Tibial nerve (tissue), 4 donors: ENCODE data around the gene MRPL20. TPM values are rescaled to one million over a fixed set of nuclear protein-coding genes. Genes with fewer than 3 reads are reported as not detected.
"Not testable (repeated sequence)": the region's sequence is repeated elsewhere in the genome, so short reads cannot be mapped to it uniquely, and the experiment has no call there.

Source experiments
- DNase-seq, 2 donors: peaks; one replicate each; pipeline ENCODE4 v3.0.0-alpha.2; 2019; ENCODE audit warnings: low spot score in 2 of 2
- H3K27ac ChIP-seq, 4 donors: fragments of 200-600 bp; sonication (generic) in 3 of 4; one replicate each; pipeline ENCODE4 v1.5.1; 2017 to 2019; ENCODE audit warnings: mild to moderate bottlenecking in 1 of 4
- H3K27me3 ChIP-seq, 2 donors: fragments of 200-600 bp; sonication (generic) in 1 of 2; one replicate each; pipeline versions ENCODE4 v1.5.1 to v1.6.0; 2017 to 2019
- H3K36me3 ChIP-seq, 3 donors: fragments of 200-600 bp; sonication (generic); one replicate each; pipeline ENCODE4 v1.5.1; 2018 to 2019
- H3K4me1 ChIP-seq, 4 donors: fragments of 200-600 bp; sonication (generic) in 3 of 4; one replicate each; pipeline ENCODE4 v1.5.1; 2017 to 2019
- H3K4me3 ChIP-seq, 4 donors: fragments of 200-600 bp; sonication (generic) in 3 of 4; one replicate each; pipeline ENCODE4 v1.5.1; 2017 to 2019; ENCODE audit warnings: mild to moderate bottlenecking in 1 of 4, moderate library complexity in 1 of 4
- H3K9me3 ChIP-seq, 4 donors: fragments of 200-600 bp; sonication (generic) in 3 of 4; one replicate each; pipeline ENCODE4 v1.5.1; 2017 to 2019
- EP300 ChIP-seq, 2 donors: sonication (generic); formaldehyde crosslinking; IDR thresholded peaks; one replicate each; pipeline ENCODE4 v1.6.1; 2017; ENCODE audit warnings: antibody characterized with exemption in 2 of 2, mild to moderate bottlenecking in 1 of 2
- POLR2A ChIP-seq, 2 donors: fragments of 450-650 bp; IDR thresholded peaks; one replicate each; pipeline ENCODE4 v1.6.1; 2017; ENCODE audit warnings: antibody characterized with exemption in 2 of 2, mild to moderate bottlenecking in 2 of 2, moderate library complexity in 2 of 2
- WGBS, 2 donors: methylation state at CpG; one replicate each; pipeline ENCODE4 v1.1.5; 2018; 5-methylcytosine and 5-hydroxymethylcytosine counted together
- total RNA-seq, 4 donors: library from RNA; depleted of rRNA; stranded (reverse); fragments of >200 nt; gene quantifications; one replicate each; pipeline ENCODE4 v1.1.0, GENCODE V29; 2016
- TF ChIP-seq, protein P1 (sequence below), 5 experiments: fragments of 200-600 bp in 3 of 5; fragments of 450-650 bp in 2 of 5; sonication (generic) in 3 of 5; IDR thresholded peaks; one replicate each; pipeline ENCODE4 v1.5.1; 2016 to 2019; ENCODE audit warnings: antibody characterized with exemption in 5 of 5, mild to moderate bottlenecking in 3 of 5, moderate library complexity in 2 of 5

MRPL20 gene
- total RNA-seq, 4 donors from 2014 or later: 84.9 to 165 (median 139) TPM

DNA sequence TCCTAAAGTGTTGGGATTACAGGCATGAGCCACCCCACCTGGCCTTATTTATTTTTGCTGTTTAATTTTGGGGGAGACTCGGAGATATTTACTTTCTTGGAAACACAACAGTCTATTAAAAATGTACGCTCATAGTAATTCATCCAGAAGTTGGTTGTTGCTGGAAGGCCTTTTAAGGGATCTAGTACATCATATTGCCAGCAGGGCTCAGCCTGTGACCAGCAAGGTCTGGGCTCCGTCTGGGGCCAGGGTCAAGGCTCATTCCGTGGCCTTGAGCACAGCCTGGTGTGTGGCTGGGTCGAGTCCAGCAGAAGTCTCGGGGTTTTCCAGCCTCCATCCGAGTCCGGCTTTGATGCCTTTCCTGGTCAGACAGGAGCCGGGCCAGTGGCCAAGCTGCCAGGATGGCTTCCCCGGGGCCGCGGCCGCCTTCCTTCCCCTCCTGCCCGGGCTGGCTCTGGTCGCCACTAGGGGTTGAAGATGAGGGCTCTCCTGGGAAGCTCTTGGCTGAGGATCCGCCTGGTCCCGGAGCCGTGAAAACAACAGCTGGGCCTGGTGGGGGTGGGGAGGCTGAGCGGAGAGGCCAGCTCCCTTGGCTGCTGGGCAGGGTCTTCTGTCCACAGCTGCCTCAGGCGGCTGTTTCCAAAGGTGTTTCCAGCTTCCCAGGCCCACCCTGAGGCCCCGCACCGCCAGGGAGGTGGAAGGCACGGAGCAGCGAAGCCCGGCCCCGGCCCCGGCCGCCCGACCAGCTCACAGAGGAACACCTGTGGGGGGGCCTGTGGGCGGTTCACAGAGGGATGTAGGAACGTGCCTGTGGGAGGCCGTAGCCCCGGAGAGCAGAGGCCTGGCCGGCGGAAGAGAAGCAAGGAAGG lies 23.3 kb upstream of the MRPL20 start:
- 8 to 14% methylated on average over 18 to 24 of the region's 35 CpGs for WGBS, 2 donors
- peak overlapping the region; percentile 49 to 99 (median 86) for H3K27ac ChIP-seq

DNA sequence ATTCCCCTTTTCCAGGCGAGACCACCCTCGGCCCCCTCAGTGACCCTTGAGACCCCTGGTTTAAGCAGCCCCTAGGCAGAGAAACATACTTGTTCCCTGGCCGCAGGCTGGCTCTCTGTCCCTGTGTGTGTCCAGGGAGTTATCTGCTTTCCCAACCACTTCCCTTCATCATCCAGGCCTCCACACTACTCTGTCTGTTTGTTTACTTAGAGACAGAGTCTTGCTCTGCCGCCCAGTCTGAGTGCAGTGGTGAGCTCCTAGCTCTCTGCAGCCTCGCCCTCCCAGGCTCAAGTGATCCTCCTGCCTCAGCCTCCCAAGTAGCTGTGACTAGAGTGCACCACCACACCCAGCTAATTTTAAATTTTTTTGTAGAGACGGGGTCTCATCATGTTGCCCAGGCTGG lies 22.6 kb upstream of the MRPL20 start:
- no peak overlapping the region for H3K4me3 ChIP-seq
- H3K9me3 ChIP-seq: no peaks in the 10 kb centered on the region
- H3K4me1 ChIP-seq: peaks cover 10 to 89% (median 66%) of the 10 kb centered on the region in 4 donors
- WGBS, 2 donors: 49 to 54% methylated on average over 6 of the region's 6 CpGs
- H3K36me3 ChIP-seq: no peaks in the 10 kb centered on the region
- H3K27me3 ChIP-seq: peaks cover 0 to 7% of the 10 kb centered on the region in 2 donors
- no peak for DNase-seq
- TF ChIP-seq POLR2A (IDR thresholded peaks at IDR 0.05): no peak
- TF ChIP-seq, protein P1, sequence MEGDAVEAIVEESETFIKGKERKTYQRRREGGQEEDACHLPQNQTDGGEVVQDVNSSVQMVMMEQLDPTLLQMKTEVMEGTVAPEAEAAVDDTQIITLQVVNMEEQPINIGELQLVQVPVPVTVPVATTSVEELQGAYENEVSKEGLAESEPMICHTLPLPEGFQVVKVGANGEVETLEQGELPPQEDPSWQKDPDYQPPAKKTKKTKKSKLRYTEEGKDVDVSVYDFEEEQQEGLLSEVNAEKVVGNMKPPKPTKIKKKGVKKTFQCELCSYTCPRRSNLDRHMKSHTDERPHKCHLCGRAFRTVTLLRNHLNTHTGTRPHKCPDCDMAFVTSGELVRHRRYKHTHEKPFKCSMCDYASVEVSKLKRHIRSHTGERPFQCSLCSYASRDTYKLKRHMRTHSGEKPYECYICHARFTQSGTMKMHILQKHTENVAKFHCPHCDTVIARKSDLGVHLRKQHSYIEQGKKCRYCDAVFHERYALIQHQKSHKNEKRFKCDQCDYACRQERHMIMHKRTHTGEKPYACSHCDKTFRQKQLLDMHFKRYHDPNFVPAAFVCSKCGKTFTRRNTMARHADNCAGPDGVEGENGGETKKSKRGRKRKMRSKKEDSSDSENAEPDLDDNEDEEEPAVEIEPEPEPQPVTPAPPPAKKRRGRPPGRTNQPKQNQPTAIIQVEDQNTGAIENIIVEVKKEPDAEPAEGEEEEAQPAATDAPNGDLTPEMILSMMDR (IDR thresholded peaks at IDR 0.05): no peak
- TF ChIP-seq EP300 (IDR thresholded peaks at IDR 0.05): no peak
- H3K27ac ChIP-seq: peak overlapping the region; percentile 49 to 99 (median 86)

More for the DNA sequence above, 23.3 kb upstream of the MRPL20 start:
- H3K36me3 ChIP-seq: no peaks in the 10 kb centered on the region
- H3K4me3 ChIP-seq: peak overlapping the region in 2 of 4 donors; percentile 3 to 18
- TF ChIP-seq POLR2A (IDR thresholded peaks at IDR 0.05) (no peak), EP300 (IDR thresholded peaks at IDR 0.05) (peak in 1 of 2 donors; percentile 72)
- TF ChIP-seq, protein P1 (IDR thresholded peaks at IDR 0.05): peak in 2 of 5 experiments; percentile 41 to 61
- peaks cover 0 to 7% of the 10 kb centered on the region in 2 donors for H3K27me3 ChIP-seq
- H3K9me3 ChIP-seq: no peaks in the 10 kb centered on the region
- peak; percentile 46 to 69 for DNase-seq
- peaks cover 10 to 93% (median 70%) of the 10 kb centered on the region in 4 donors for H3K4me1 ChIP-seq

DNA sequence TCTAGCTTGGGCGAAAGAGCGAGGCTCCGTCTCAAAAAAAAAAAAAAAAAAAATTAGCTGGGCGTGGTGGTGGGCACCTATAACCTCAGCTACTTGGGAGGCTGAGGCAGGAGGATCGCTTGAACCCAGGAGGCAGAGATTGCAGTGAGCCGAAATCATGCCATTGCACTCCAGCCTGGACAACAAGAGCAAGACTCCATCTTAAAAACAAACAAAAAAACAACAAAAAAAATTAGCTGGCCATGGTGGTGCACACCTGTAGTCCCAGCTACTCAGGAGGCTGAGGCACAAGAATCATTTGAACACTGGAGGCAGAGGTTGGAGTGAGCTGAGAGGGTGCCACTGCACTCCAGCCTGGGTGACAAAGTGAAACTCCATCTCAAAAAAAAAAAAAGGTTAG lies 21.9 kb upstream of the MRPL20 start:
- not testable (repeated sequence) for H3K4me3 ChIP-seq, H3K36me3 ChIP-seq, H3K27me3 ChIP-seq, H3K9me3 ChIP-seq, DNase-seq
- Histone ChIP-seq H3K27ac (peak overlapping the region in 2 of 4 donors; percentile 89 to 99), H3K4me1 (peaks cover 10 to 82% (median 59%) of the 10 kb centered on the region in 4 donors)
- WGBS, 2 donors: 92 to 94% methylated on average over 6 of the region's 6 CpGs

DNA sequence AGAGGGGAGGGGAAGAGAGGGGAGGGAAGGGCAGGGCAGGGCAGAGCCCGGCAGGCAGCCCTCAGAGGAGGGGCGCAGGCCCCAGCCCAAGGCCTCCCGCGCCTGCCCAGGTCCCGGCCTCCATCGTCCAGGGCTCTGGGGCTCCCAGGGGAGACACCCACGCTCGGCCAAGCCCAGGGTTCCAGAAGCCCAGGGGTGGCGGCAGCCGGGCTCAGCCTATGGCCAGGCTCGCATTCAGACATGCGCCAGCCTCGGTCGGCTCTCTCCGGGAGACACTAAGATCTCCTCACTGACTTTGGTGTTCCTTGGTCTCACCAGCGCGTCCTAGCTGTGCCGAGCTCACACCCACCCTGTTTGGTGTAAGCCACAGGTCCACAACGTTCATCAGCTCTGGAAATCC lies 21.1 kb upstream of the MRPL20 start:
- TF ChIP-seq EP300 (IDR thresholded peaks at IDR 0.05) (no peak), POLR2A (IDR thresholded peaks at IDR 0.05) (no peak)
- TF ChIP-seq, protein P1 (IDR thresholded peaks at IDR 0.05): no peak
- no peaks in the 10 kb centered on the region for H3K9me3 ChIP-seq
- H3K27ac ChIP-seq: peak overlapping the region in 3 of 4 donors; percentile 24 to 99 (median 89)
- WGBS, 2 donors: 49 to 57% methylated on average over 19 of the region's 19 CpGs
- DNase-seq: no peak
- peaks cover 0 to 7% of the 10 kb centered on the region in 2 donors for H3K27me3 ChIP-seq
- H3K4me3 ChIP-seq: no peak overlapping the region
- no peaks in the 10 kb centered on the region for H3K36me3 ChIP-seq
- peaks cover 10 to 78% (median 52%) of the 10 kb centered on the region in 4 donors for H3K4me1 ChIP-seq

DNA sequence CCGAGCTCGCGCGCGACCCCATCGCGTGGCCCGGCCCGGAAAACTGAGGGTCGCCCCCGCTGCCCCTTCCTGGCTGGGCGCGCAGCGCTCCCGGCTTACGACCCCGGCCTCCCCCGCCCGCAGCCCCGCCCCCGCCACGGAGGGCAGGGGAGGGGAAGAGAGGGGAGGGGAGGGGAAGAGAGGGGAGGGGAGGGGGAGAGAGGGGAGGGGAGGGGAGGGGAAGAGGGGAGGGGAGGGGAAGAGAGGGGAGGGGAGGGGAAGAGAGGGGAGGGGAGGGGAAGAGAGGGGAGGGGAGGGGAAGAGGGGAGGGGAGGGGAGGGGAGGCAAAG lies 20.7 kb upstream of the MRPL20 start:
- Histone ChIP-seq H3K4me3 (peak overlapping the region in 3 of 4 donors; percentile 35 to 57 (median 46)), H3K27ac (peak overlapping the region; percentile 71 to 94 (median 84)), H3K27me3 (peaks cover 0 to 7% of the 10 kb centered on the region in 2 donors), H3K36me3 (no peaks in the 10 kb centered on the region), H3K9me3 (no peaks in the 10 kb centered on the region), H3K4me1 (peaks cover 10 to 76% (median 52%) of the 10 kb centered on the region in 4 donors)
- WGBS, 2 donors: no CpG with 5 or more reads among the region's 22 CpGs
- TF ChIP-seq EP300 (IDR thresholded peaks at IDR 0.05) (no peak), POLR2A (IDR thresholded peaks at IDR 0.05) (no peak)
- TF ChIP-seq, protein P1 (IDR thresholded peaks at IDR 0.05): no peak
- no peak for DNase-seq
